ENCODE results near the gene SCGN.

SCGN gene, protein sequence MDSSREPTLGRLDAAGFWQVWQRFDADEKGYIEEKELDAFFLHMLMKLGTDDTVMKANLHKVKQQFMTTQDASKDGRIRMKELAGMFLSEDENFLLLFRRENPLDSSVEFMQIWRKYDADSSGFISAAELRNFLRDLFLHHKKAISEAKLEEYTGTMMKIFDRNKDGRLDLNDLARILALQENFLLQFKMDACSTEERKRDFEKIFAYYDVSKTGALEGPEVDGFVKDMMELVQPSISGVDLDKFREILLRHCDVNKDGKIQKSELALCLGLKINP

DNA sequence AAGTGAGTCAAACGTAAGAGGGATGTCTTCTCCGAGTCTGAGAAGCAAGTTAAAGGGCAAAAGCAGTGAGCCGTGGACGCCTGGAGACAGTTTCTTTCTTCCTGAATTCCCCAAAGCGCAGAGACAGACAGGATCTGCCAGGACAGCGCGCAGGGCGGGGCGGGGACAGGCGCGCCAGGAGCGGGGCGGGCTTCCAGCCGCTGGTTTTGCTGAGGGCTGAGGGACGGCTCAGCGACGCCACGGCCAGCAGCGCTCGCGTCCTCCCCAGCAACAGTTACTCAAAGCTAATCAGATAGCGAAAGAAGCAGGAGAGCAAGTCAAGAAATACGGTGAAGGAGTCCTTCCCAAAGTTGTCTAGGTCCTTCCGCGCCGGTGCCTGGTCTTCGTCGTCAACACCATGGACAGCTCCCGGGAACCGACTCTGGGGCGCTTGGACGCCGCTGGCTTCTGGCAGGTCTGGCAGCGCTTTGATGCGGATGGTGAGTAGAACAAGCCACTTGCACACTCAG is at the start of gene SCGN:
TSS of gene SCGN (plus strand) at position 209 of the 509 bp plus-strand sequence. CDS start at position 398, 189 bp downstream.
- no peak for DNase-seq (ENCODE audit: low read depth)

DNA sequence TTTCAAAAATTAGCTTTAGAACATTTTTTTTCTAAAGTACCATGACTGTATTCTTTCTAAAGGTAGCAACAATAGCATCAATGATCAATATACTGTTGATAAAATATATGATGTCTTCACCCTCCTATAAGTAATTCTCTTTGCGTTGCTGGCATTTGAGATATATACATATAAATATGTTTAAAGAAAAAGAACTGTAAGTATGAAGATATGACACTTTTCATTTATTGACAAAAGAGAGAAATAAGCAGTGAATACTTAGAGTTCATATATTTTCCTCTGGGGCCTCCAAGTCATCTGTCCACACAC is 49.4 kb upstream of the SCGN start:
- DNase-seq (ENCODE audit: low read depth): no peak

DNA sequence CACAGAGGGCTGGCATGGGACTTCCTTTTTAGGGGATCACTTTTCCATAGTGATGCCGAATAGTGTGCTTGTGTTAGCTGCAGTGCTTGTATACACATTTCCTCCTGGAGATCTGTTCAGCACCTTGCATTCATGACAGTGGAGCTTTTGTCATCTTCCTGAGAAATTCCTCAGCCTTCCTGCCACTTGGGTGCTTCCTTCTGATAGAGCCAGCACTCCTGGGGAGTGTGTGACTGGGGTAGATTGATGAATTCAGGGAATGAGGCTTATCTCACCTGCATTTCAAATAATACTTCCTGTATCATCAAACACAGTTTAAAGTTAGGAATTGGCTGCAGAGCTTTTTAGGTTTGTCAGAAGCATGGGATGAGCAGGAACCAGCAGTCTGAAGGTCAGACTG is 48.8 kb upstream of the SCGN start:
- DNase-seq (ENCODE audit: low read depth): no peak

DNA sequence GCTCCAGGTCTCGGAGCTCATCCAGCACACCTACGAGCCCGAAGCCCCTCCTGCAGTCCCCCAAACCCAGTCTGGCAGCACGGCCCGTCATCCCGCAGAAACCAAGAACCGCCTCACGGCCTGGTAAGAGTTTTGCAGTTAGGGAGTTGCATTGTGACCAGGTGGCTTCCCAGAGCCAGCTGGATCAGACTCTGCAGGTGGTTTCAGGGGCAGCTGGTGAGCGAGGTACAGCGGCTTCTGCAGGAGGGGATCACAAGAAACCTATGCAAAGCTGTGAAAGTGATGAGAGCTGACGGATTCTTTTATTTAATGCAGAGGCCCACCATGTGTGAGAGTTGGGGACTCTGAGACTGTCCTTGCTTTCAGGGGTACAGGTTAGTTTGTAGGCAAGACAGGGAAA is 45.9 kb upstream of the SCGN start:
- no peak for DNase-seq (ENCODE audit: low read depth)

DNA sequence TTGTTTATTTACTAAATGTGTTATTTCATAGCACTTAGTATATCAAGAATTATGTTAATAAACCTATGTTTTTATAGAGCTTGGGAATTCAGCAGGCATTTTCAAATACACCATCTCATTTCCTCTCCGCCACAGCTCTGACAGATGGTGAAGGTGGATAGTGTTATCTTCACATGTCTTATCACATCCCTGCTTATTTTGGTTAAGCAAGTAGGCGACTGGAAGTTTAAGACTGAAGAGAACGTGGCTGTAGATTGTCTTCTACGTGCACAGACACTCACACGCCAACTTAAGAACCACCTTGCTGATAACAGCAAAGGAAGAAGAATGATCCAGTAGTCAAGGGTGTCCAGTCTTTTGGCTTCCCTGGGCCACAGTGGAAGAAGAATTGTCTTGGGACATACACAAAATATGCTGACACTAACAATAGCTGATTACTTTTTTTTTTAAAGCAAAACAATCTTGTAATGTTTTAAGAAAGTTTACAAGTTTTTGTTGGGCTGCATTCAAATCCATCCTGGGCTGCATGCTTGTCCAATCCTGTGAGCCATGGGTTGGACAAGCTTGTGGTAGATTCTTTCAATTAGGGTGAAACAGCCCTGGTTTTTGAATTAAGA is 43.3 kb upstream of the SCGN start:
- DNase-seq (ENCODE audit: low read depth): no peak

DNA sequence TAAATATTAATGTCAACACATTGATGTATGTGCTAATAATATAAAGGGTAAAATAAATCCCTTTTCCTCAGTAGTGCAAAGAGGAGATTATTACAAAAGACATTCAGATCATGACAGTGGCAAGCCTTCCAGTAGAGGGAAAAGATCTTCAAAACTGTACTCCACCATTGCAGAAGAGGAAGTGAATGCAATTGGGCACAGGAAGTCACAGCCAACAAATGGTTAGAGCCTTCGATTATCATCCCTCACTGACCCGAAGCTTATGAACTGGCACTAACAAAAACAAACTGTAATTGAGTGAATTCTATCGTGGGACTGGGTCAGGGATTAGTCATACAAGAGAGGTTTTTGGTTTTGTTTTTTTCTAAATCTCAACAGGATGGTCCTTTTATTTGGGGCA is 39.3 kb upstream of the SCGN start:
- DNase-seq (ENCODE audit: low read depth): no peak

DNA sequence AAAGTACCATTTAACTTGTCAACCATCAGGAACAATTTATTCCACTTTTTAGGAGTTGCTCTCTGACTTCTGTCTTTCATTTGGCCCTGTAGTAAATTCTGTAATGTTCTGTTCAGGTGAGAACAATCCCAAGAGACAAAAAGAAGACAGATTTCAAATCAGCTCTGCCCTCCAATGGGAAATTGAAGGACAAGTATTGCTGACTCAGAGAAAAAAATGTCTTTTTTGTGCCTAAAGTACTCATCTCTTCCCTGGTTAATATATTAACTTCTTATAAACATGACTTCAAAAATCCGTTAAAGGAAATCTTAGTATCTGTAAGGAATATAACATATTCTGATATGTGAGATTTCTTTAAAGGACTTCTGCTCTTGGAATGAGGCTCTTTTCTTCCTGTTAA is 38.6 kb upstream of the SCGN start:
- no peak for DNase-seq (ENCODE audit: low read depth)

DNA sequence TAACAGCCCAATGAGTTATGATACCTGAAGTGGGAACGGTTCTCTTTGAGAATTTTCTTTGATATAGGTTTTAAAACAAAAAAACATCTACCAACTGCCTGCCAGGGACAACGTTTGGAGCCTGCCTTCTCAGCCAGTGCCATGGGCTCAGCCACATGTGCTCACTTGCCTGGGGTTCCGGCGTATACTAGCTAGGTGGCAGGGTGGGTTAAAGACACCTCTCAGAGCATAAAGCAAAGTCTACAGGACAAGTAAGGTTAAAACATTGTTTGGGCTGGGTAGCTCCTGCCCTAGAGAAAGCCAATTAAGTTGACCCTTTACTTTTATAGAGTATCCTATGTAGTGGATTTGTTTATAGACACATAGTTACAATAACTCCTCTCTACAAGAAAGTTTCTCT is 38.0 kb upstream of the SCGN start:
- DNase-seq (ENCODE audit: low read depth): no peak

DNA sequence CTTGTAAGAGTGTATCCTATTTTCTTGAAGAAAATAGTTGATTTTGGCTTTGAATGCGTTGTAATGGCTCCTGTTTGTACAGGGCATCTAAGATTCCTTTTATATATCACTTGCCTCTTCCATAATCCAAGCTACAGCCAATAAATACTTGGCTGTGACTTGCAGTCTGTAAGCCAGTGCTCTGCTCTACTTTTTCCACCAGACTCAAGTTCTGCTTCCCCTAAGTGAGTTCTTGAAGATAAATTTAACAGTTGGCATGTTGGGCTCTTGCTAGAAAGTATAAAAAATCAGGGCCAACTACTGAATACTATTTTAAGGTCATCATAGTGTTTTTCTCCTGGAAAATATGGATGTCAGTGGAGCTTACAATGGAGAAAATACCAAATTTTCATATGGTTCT is 36.5 kb upstream of the SCGN start:
- DNase-seq (ENCODE audit: low read depth): no peak

DNA sequence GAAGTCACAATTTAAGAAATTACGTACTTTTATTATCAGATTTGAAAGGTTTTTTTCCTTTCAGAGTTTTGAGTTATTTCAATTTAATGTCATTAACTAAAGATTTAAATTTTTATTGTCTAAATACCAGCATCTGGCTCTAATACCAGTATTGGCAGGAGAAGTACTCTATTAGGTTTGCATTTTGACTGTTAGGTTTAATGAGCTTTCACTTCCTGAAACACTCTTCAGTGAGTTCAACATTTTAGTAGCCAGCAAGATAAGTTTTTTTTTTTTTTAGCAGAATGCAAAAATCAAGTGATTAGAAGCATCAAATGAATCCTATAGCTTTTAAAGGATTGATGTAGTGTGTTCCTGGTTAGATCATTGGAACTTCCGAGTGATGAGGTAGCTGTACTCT is 34.0 kb upstream of the SCGN start:
- no peak for DNase-seq (ENCODE audit: low read depth)

DNA sequence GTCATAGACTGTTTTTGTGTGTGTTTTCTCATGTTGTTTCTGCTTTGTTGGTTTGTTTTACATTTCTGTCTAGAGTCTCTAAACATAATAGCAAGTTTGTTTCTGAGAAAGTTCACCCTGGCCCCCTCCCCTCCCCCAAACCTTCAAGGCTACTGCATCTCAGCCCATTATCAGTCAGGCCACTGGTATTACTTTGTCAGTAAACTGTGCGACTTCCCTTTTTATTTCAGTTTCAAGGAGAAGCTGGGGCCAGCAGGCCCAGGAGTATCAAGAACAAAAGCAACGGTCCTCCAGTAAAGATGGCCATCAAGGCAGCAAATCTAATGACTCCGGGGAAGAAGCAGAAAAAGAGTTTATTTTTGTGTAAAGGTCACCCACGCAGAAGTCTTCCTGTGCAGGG is 32.8 kb upstream of the SCGN start:
- no peak for DNase-seq (ENCODE audit: low read depth)

DNA sequence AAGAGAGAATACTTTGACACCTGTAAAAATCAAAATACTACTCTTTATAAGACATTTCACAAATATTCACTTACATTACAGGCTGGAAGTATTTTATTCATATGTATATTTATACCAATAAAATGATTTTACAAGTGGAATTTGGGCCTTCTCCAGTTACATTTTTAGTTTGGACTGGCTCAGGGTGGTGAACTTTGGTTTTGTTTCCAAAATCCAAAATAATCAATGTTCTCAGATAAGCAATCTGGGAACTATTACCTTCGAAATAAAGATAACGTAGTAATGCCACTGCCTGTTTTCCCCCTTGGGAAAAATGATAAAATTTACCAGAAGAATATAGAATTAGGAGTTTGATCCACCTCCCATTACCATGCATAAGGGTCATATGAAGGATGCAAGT is 31.6 kb upstream of the SCGN start:
- DNase-seq (ENCODE audit: low read depth): no peak

DNA sequence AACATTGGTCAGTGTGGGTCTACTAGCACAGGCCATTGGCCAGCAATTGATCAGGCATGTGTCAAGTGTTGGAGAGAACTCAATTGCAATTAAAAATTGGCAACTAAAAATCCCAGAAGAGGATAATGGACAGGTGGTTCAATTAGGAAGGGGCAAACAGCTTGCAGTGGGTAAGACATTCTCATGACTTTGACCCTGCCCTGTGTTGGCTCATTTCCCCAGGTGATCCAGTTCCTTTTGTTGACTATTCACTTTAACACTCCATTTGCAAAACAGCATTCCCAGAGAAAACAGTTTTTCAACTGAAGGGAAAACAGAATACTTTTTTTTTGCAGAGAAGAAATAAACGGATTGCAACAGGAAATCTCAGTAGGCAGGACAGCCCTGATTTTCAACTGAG is 28.9 kb upstream of the SCGN start:
- DNase-seq (ENCODE audit: low read depth): no peak

DNA sequence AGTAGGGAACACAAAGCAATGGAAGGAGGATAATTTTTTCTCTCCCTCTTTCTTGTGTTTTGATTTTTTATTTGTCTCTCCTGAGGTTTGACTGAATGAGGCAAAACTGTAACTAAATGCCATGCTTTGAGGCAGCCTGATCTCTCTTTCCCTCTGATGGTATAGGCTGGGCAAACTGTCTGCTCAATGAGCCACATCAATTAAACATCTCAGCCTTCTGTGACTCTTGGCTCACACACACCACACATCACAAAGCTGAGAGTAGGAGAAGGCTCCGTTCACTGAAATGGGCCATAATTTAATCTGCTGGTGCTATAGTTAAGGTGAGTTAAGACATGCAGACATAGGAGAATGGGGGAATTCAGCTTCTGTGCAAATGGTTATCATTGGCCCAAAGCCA is 28.1 kb upstream of the SCGN start:
- no peak for DNase-seq (ENCODE audit: low read depth)

DNA sequence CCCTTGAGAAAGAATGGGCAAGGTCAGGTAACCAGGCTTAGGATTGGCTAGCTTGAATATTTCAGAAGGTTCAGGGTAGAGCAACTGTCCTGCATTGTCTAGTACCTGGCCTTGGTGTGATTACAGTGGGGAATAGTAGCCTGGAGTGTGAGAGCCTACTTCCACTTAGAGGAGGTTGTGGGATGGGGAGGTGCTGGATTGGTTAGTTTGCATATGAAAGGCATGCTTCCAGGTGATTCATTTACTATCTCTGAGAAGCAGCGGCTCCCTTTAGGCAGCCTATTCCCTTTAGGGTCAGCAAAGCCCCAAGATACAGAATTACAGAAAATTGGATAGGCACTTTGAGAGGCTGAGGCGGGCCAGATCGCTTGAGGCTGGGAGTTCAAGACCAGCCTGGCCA is 25.0 kb upstream of the SCGN start:
- DNase-seq (ENCODE audit: low read depth): no peak

DNA sequence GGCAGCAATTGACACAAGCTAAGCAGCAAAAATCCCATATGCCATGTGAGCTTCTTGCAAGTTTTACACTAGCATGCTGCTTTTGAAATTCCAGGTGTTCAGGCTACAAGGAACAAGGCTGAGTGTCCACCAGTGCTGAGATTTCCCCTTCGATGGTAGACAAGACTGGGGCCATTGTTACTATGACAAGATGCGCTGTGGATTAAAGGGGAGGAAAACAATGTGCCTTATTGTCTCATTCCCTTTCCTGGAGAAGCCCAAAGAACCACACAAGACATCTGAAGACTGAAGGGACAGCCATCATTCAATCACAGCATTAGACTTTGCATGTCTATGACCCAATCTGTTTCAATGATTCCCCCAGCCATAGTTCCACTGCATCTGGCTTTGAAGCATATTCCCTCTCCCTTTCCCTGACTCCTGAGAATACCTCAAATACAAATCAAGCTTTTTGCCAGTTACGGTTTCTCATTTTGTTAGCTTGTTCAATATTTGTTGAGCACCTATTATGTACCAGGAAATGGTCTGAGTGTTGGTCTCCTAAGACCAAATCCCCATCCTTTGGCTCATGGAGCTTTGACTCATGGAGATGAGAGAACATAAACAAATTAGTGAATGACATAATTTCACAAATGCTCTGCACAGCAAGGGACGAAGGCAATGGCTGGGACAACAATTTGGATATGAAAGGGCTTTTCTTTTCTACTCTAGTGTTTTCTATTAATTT is 23.4 kb upstream of the SCGN start:
- no peak for DNase-seq (ENCODE audit: low read depth)

DNA sequence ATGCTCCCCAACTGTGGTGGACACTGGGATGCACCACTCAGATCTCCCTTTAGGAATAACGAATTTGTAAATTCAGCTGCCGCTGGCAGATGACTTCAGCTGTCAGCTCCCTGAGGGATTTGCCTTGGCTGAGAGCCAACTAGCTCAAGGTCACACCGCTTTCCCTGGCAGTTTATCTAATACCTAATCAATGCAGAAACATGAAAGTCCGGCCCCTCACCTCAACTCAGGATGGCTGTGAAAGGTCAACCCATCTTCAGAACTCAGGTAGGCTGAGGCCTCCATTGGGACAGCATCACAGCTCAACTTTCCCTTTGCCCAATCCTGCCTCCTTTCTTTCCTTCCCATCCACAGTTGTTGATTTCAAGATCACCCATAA is 22.8 kb upstream of the SCGN start:
- DNase-seq (ENCODE audit: low read depth): no peak

DNA sequence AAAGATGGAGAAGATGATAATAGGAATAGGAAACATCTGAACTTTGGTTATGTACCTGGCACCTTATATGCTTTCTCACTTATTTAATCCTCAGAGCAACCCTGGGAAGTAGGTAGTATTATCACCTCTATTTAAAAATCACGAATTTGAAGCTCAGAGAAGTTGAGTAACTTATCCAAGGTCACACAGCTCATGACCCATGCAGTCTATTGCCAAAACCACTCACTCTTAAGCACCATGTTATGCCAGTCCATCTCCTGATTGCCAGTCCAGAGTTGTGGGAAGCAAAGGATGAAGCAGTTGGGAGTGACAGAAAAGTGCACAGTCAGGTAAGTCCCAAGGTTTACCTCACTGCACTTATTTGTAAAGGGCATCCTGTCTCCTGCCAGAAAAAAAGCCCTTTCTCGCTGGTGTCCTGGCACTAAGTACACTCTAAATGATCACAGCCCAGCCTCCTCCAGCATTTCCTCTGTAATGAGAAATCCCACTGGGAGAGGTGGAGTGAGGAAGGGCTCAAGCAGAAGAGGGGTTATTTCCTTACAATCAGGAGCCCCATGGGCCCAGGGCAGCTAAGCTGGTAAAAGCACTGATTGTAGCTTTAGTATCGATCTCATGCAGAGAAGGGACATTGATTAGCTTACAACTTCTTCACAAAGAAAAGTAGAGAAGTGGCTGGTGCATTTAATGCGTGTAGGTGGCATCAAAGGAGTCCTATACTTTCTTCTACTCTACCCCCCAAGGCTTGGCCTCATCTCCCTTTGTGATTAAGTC is 21.3 kb upstream of the SCGN start:
- no peak for DNase-seq (ENCODE audit: low read depth)

DNA sequence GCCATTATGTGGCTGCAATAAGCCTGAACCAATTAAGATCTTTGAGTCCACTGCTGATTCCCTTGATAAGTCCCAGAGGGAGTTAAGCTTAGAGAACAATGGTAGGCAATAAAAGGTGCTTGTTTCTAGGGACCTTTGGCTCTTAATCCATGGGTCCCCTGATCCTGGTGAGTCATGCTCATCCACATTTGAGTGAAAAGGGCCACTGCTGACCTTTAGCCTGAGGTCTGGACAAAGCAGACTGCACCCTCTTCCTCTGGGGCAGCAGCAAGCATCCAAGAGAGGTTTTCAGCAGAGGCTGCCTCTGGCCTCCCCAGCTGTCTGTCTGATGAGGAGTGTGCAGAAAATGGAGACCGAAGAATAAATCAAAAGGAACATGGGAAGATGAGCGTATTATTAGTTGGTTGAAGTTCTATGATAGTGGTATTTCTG is 16.1 kb upstream of the SCGN start:
- DNase-seq (ENCODE audit: low read depth): no peak

DNA sequence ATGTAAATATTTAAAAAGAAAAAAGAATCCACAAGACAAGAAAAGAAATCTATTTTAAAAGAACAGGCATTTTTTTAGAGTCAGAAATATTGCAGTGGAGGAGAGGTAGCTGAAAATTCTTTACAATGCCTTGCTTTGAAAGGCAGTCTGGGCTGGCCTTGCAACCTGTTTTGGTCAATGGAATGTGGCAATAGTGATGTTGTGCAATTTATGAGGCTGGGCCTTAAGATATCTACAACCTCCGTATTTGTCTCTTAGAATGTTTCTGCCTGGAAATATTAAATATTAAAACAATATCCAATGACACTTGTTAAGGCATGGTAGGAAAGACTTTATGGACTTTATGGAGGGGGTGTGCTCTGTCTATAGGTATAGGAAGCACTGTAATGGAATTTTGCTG is 14.8 kb upstream of the SCGN start:
- DNase-seq (ENCODE audit: low read depth): no peak

DNA sequence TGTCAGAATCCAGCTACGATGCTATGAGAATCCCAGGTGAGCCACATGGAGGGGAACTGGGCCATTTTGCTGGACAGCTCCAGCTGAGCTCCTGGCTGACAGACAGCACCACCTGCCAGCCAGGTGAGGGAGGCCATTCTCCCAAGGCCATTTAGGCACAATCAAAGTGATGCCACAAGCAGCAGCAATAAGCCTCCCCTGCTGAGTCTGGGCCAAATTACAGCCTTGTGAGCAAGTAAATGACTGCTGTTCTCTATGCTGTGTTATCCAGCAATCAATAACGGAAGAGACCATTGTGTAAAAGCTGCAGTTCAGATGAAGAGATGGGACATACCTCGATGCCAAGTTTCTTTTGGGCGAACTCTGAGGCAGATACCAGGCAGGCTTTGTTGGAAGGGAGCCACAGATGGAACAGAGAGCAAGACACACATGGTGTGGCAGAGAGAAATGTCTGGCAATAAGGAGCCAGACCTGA is 14.0 kb upstream of the SCGN start:
- no peak for DNase-seq (ENCODE audit: low read depth)

DNA sequence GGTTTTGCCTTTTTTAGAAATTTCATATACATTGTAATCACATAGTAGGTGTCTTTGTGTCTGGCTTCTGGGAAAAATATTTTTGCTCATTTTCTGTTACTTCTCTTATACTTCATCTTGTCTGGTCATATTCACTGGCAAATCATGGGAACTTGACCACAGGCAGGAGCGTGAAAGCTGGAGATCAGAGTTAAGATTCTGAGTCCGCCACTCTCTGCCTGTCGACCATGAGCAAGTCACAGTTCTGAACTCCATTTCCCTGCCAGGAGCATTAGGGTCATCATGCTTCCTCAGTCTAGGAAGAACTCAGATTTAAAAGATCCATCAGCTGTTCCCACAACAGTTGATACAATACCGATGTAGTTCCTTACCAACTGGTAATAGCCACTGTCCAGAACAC is 12.4 kb upstream of the SCGN start:
- DNase-seq (ENCODE audit: low read depth): no peak

DNA sequence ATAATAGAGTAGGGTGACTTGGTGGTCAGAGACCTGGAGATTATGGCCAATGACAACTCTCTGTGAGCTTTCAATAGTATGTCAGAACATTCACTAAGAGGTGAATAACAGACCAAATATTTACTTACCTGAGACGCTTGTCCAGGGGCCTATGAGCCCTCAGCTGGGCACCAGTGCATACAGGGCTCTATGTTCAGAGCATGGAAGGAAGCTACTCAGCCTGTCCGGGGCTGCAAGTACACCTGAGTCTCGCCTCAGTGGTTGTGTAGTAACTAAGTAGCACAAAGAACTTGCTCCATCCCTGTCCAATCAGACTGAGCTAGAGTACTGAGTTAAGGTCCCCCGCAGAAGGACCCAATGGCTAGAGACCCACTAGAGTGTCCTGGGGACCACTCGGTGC is 11.6 kb upstream of the SCGN start:
- no peak for DNase-seq (ENCODE audit: low read depth)
